GM19193 (cell line): ENCODE measurements around the gene SZRD1.

Experiments
- POLR2A ChIP-seq: IDR thresholded peaks from 4 replicates; pipeline ENCODE4 v1.6.1; 2011; ENCODE audit not compliant: insufficient read depth, insufficient read length; ENCODE audit errors: extremely low read depth

Gene SZRD1

GRCh38 chr1:16409536-16410152, 42.6 kb downstream of the SZRD1 start:
- TF ChIP-seq POLR2A: no peak

GRCh38 chr1:16410803-16411202, 43.8 kb downstream of the SZRD1 start:
- TF ChIP-seq POLR2A: no peak

GRCh38 chr1:16413191-16413590, 46.1 kb downstream of the SZRD1 start:
- no peak for TF ChIP-seq POLR2A

GRCh38 chr1:16418823-16419425, 51.9 kb downstream of the SZRD1 start:
- no peak for TF ChIP-seq POLR2A

GRCh38 chr1:16420424-16421118, 53.5 kb downstream of the SZRD1 start:
- no peak for TF ChIP-seq POLR2A

DNA sequence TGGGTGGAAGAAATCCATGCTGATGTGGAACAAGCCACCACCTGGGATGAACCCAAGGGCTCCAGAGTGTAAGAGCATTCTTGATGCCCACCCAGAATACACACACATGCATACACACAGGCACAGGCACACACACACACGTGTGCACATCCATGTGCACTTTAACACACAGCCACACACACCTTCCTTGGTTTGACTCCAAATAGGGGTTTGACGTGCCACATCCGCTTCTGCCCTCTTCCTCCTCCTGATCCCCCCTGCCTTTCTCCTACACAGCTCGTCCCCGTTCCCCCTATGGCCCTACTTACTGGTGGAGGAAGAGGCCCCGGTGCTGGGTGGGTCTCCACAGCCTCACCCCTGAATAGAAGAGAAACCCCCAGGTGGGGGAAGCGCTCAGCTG, 54.2 kb downstream of the SZRD1 start:
- TF ChIP-seq POLR2A: no peak

DNA sequence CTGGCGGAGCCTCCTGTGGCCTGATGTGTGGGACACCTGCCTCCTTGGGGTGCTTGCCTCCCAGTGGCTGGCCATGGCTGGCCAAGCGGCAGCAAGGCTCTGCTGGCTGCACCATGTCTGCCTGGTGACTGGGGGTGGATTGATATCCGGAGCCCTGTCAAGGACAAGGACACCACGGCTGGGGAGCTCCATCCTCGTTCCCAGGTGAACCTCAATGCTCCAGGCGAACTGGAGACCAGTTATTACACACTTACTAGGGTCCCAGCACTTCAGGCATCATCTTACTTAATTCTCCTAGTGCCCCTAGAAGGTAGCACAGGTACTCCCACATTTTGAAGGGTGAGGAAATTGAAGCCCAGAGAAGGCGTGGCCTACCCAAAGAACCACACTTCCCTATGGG, 55.0 kb downstream of the SZRD1 start:
- TF ChIP-seq POLR2A: no peak

DNA sequence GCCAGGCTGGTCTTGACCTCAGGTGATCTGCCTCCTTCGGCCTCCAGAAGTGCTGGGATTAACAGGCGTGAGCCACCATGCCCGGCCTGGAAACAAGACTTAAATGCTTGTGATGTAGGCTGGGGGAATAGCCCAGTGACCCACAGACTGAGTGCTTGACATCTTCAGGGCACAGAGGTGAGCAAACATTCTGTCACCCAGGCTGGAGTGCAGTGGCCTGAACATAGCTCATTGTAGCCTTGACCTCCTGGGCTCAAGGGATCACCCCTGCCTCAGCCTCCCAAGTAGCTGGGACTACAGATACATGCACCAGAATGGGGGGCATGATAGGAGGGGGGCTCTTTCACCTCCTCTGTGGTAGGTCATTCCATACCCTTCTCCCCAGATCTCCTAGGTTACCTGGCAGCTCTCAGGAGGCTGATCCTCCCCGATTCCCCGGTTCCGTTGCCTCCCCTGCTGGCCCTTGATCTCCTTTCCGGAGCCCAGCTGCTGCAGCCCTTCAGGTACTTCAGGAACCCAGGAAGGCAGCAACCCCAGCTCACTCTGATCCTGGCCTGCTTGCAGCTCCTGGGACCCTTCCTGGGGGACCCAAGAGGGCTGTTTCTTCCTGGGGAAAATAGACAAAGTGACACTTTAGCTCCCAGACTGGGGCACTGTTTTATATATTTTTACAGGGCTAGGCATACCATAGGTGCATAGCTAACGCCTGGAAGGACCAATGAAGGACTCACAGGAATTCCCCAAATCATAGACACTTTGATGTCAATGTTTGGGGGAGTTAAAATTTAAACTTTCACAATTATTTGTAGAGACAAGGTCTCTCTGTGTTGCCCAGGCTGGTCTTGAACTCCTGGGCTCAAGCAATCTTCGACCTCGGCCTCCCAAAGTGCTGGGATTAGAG, 58.3 kb downstream of the SZRD1 start:
- TF ChIP-seq POLR2A: no peak

GRCh38 chr1:16430606-16431005, 63.6 kb downstream of the SZRD1 start:
- TF ChIP-seq POLR2A: no peak

DNA sequence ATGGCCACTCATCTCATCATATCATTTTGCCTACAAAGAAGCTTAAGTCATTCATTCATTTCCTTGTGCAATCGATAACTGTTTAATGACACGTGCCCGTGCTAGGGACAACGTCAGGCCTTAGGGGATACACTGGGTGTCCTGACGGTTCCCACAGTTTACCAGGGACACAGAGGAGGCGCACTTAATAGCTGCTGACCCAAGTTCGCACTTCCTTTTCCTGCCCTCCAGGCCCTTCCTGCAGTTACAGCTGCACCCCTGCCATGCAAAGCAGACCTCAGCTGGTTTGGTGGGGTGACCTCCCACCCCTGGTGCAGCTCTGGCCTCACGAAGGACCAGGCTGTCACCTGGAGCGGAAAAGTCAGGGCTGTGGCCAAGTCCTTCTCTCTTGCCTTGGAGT, 66.0 kb downstream of the SZRD1 start:
- no peak for TF ChIP-seq POLR2A

GRCh38 chr1:16434007-16434406, 67.0 kb downstream of the SZRD1 start:
- TF ChIP-seq POLR2A: no peak

DNA sequence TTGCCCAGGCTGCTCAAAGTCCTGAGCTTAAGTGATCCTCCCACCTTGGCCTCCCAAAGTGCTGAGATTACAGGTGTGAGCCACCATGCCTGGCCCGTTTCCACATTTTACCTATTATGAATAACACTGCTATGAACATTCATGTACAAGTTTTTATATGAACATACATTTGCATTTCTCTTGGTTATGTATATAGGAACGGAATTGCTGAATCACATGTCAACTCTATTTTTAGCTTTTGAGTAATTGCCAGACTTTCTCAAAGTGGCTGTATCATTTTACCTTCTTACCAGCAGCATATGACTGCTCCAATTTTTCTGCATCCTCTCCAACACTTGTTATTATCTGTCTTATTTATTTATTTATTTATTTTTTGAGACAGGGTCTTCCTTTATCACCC, 67.5 kb downstream of the SZRD1 start:
- TF ChIP-seq POLR2A: no peak

DNA sequence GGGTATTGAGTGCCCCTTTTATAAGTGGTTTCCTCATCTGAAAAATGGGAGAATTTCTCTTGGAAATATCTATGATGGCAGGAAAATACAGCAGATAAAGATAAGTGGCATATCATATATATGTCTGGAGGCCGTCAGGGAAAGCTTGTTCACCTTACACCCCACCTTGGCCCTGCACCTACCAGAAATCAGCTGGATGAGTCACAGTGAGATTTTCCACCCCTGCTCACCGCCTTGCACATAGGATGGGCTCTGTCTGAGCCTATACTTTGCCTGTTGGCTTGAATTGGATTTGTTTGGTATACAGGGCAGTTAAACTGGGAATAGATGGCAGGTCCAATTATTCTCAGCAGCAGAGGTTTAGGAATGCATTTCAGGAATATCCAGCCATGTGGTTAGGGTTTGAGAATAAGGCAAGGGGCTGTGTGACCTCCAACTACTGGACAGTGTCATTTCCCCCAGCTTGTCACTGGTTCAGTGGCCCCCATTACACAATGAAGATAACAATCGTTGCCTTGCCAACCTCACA, 70.0 kb downstream of the SZRD1 start, which contains the start of gene SPATA21:
TSS of gene SPATA21 (minus strand) at position 479 of the 529 bp plus-strand sequence. CDS start 6,053 bp downstream, outside the sequence.
- no peak for TF ChIP-seq POLR2A

GRCh38 chr1:16438516-16438915, 71.5 kb downstream of the SZRD1 start:
- TF ChIP-seq POLR2A: no peak

GRCh38 chr1:16438924-16439323, 71.9 kb downstream of the SZRD1 start:
- no peak for TF ChIP-seq POLR2A

- TF ChIP-seq POLR2A: no peak
Observed at GRCh38 chr1:16440131-16440469, 73.1 kb downstream of the SZRD1 start.
